GM19468 (cell line): ENCODE measurements around the gene LYRM4.

Experiments used
- ATAC-seq: cut with Tn5 transposase; IDR thresholded peaks from one replicate; pipeline ENCODE4 v1.9.1; 2021; ENCODE audit warnings: mild to moderate bottlenecking, moderate library complexity, moderate number of reproducible peaks; ENCODE audit not compliant: unreplicated experiment; ENCODE audit errors: extremely low read depth

The LYRM4 gene

GRCh38 chr6:5282191-5282623, 21.5 kb upstream of the LYRM4 start:
- ATAC-seq: no peak

- no peak for ATAC-seq
Observed at GRCh38 chr6:5280920-5281319, 20.2 kb upstream of the LYRM4 start.

- ATAC-seq: no peak
Observed at GRCh38 chr6:5279891-5280338, 19.2 kb upstream of the LYRM4 start.

- ATAC-seq: no peak
Observed at GRCh38 chr6:5278565-5279120, 17.9 kb upstream of the LYRM4 start.

GRCh38 chr6:5278047-5278446, 17.3 kb upstream of the LYRM4 start:
- no peak for ATAC-seq

GRCh38 chr6:5277589-5277988, 16.8 kb upstream of the LYRM4 start:
- ATAC-seq: no peak

GRCh38 chr6:5276581-5276980, 15.8 kb upstream of the LYRM4 start:
- ATAC-seq: no peak

- ATAC-seq: no peak
Observed at GRCh38 chr6:5275497-5275896, 14.7 kb upstream of the LYRM4 start.

- no peak for ATAC-seq
Observed at GRCh38 chr6:5274231-5274630, 13.5 kb upstream of the LYRM4 start.

GRCh38 chr6:5271926-5272325, 11.2 kb upstream of the LYRM4 start:
- ATAC-seq: no peak

- no peak for ATAC-seq
Observed at GRCh38 chr6:5270093-5270680, 9.4 kb upstream of the LYRM4 start.

GRCh38 chr6:5266423-5266822, 5.7 kb upstream of the LYRM4 start:
- ATAC-seq: no peak

- ATAC-seq: no peak
Observed at GRCh38 chr6:5261545-5262109, 877 bp upstream of the LYRM4 start.

- ATAC-seq: peak; percentile 31
Observed at GRCh38 chr6:5260111-5260620, 584 bp downstream of the LYRM4 start.

- no peak for ATAC-seq
Observed at GRCh38 chr6:5259428-5259827, 1.3 kb downstream of the LYRM4 start.

- no peak for ATAC-seq
Observed at GRCh38 chr6:5257400-5257799, 3.4 kb downstream of the LYRM4 start.

GRCh38 chr6:5256952-5257351, 3.8 kb downstream of the LYRM4 start:
- ATAC-seq: no peak

- no peak for ATAC-seq
Observed at GRCh38 chr6:5250911-5251310, 9.8 kb downstream of the LYRM4 start.

- ATAC-seq: no peak
Observed at GRCh38 chr6:5250451-5250850, 10.3 kb downstream of the LYRM4 start.

- ATAC-seq: no peak
Observed at GRCh38 chr6:5249451-5250122, 11.2 kb downstream of the LYRM4 start.
